H1 (cell line): Measurements from ENCODE around the gene MOK. TPM values are rescaled to one million over a fixed set of nuclear protein-coding genes. Genes with fewer than 3 reads are reported as not detected.

Experiments
- SAP30 ChIP-seq: fragments of 300-600 bp; sonication (generic); IDR thresholded peaks from 2 replicates; pipeline ENCODE4 v1.7.1; 2012; ENCODE audit warnings: low read length, moderate library complexity, mild to moderate bottlenecking, inconsistent platforms; ENCODE audit not compliant: insufficient read depth, insufficient replicate concordance
- SIN3A ChIP-seq, 2 experiments: IDR thresholded peaks in 1 of 2; conservative IDR thresholded peaks in 1 of 2; 2 replicates each; pipeline ENCODE4 v1.6.1; 2011 to 2012; ENCODE audit warnings: low read length in 2 of 2, improper control_type of control experiment in 1 of 2, low read depth in 1 of 2, mild to moderate bottlenecking in 1 of 2
- polyA plus RNA-seq, 7 experiments: library from polyadenylated mRNA; depleted of rRNA in 3 of 7; stranded (reverse) in 5 of 7; unstranded in 2 of 7; fragments of >200 nt in 5 of 7; fragments of 200-250 nt in 2 of 7; gene quantifications; 1 replicate in 5 of 7; 2 replicates in 1 of 7; 4 replicates in 1 of 7; pipeline versions ENCODE4 v1.2.1 to v1.2.3, GENCODE V29; 2011 to 2013; ENCODE audit warnings: missing spikeins in 2 of 7, mixed read lengths in 2 of 7
- total RNA-seq: library from RNA; stranded (reverse); fragmentation: NEBNext Ultra II Directional; extraction: Animal tissue kit (Norgen Biotek cat#: 25700); gene quantifications from 2 replicates; pipeline ENCODE4 v1.2.1, GENCODE V29; 2021

MOK gene
- total and polyA plus RNA-seq, 2 of the 8 experiments (the other 6 are each of a cell fraction or from before 2014, with no cell fraction given): 2.1 to 2.5 TPM

DNA sequence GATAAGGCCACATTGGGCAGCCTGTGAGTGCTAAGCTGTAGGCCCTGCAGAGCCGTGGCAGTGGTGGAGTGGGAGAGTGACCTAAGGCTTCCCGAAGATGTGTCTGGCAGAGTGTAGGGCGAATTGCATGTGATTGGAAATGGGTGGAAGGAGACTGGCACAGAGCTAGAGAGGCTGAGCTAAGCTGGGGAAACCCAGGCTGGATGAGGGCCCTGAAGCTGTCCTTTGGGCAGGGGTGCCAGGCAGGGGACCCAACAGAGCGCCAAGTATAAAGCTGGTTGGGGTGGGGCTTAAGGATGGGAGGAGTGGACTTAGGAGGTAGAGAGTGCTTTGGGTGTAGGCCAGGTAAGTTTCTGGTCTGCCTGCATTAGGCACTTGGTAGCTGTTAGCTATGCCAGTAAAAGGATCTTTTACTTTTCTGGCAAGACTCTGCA lies 117.4 kb downstream of the MOK start (continued):
- no peak for TF ChIP-seq SIN3A (conservative IDR thresholded peaks at IDR 0.05 in 1 of 2, IDR thresholded peaks at IDR 0.05 in 1 of 2; ENCODE audit: low read depth in 1 of 2, low read length in 2 of 2)
- TF ChIP-seq SAP30: no peak
